ENCODE measurements around the gene LAMP5.
A peak's percentile ranks its signal among the peaks of the same experiment; 100 is the strongest.

LAMP5 gene

DNA sequence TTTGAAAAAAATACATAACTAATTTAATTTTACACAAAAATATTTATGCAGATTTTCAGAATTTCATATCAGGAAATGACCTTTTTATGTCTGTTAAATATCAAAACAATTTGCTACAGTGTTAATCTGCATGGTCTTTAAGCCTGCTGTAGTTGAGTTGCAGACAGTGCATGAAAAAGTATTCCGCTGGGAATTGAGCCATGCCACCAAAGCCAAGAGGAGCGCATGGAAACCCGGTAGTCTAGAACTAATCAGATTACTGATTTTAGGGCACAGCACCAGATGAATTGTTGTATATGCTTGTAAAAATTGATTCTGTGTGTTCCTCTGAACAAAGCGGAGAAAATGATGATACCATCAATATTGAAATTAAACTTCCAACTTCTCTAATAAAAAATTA lies 34.3 kb upstream of the LAMP5 start:
- TF ChIP-seq EZH2phosphoT487 (IDR thresholded peaks at IDR 0.05; ENCODE audit: borderline replicate concordance) = no peak
- TF ChIP-seq, protein P1, sequence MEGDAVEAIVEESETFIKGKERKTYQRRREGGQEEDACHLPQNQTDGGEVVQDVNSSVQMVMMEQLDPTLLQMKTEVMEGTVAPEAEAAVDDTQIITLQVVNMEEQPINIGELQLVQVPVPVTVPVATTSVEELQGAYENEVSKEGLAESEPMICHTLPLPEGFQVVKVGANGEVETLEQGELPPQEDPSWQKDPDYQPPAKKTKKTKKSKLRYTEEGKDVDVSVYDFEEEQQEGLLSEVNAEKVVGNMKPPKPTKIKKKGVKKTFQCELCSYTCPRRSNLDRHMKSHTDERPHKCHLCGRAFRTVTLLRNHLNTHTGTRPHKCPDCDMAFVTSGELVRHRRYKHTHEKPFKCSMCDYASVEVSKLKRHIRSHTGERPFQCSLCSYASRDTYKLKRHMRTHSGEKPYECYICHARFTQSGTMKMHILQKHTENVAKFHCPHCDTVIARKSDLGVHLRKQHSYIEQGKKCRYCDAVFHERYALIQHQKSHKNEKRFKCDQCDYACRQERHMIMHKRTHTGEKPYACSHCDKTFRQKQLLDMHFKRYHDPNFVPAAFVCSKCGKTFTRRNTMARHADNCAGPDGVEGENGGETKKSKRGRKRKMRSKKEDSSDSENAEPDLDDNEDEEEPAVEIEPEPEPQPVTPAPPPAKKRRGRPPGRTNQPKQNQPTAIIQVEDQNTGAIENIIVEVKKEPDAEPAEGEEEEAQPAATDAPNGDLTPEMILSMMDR (conservative IDR thresholded peaks at IDR 0.05; ENCODE audit: low read length) = no peak
- Histone ChIP-seq H2AFZ (ENCODE audit: low read length) (no peak overlapping the region), H3K9ac (ENCODE audit: low read depth, low read length, poor library complexity, severe bottlenecking) (no peak overlapping the region), H3K79me2 (ENCODE audit: insufficient read depth, low read length) (no peaks in the 10 kb centered on the region), H3K4me1 (ENCODE audit: insufficient read depth, low read length, poor library complexity, severe bottlenecking) (peaks cover 17% of the 10 kb centered on the region), H3K9me3 (ENCODE audit: insufficient read depth, low read depth, low read length) (no peaks in the 10 kb centered on the region), H3K27me3 (ENCODE audit: insufficient read depth, low read length, poor library complexity, severe bottlenecking) (no peaks in the 10 kb centered on the region), H3K9me2 (replicated peaks; ENCODE audit: low read depth, low read length) (no peaks in the 10 kb centered on the region), H3K36me3 (ENCODE audit: insufficient read depth, low read length) (no peaks in the 10 kb centered on the region), H4K20me1 (ENCODE audit: insufficient read depth, low read length, poor library complexity, severe bottlenecking) (no peaks in the 10 kb centered on the region), H3K4me3 (ENCODE audit: low read length, poor library complexity, severe bottlenecking) (no peak overlapping the region), H3F3A (ENCODE audit: low read depth) (no peaks in the 10 kb centered on the region), H3K4me2 (ENCODE audit: low read depth, low read length, poor library complexity, severe bottlenecking) (no peak overlapping the region)

DNA sequence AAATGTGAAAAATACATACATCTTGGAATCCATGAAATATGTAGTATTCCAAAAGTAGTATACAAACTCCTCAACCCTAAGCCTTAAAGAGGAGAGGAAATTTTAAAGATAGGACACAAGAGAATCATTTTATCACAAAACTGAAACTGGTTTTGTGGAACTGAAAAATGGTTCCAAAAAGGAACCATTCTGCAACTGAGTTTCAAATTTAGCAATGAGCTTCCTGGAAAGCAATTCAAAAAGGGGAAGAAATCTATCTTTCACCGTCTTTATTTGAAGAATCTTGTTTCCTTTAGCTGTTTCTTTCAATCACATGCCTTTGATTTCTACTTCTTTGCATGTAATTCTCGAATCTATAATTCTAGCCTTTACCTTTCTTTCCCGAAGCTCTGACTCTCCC lies 32.2 kb upstream of the LAMP5 start:
- Histone ChIP-seq H3K4me2 (ENCODE audit: low read depth, low read length, poor library complexity, severe bottlenecking) (no peak overlapping the region), H3F3A (ENCODE audit: low read depth) (no peaks in the 10 kb centered on the region), H3K4me3 (ENCODE audit: low read length, poor library complexity, severe bottlenecking) (no peak overlapping the region), H3K27me3 (ENCODE audit: insufficient read depth, low read length, poor library complexity, severe bottlenecking) (no peaks in the 10 kb centered on the region), H3K4me1 (ENCODE audit: insufficient read depth, low read length, poor library complexity, severe bottlenecking) (peaks cover 26% of the 10 kb centered on the region), H3K9me3 (ENCODE audit: insufficient read depth, low read depth, low read length) (no peaks in the 10 kb centered on the region), H3K9me2 (replicated peaks; ENCODE audit: low read depth, low read length) (no peaks in the 10 kb centered on the region), H2AFZ (ENCODE audit: low read length) (no peak overlapping the region), H4K20me1 (ENCODE audit: insufficient read depth, low read length, poor library complexity, severe bottlenecking) (no peaks in the 10 kb centered on the region), H3K79me2 (ENCODE audit: insufficient read depth, low read length) (no peaks in the 10 kb centered on the region), H3K9ac (ENCODE audit: low read depth, low read length, poor library complexity, severe bottlenecking) (no peak overlapping the region), H3K36me3 (ENCODE audit: insufficient read depth, low read length) (no peaks in the 10 kb centered on the region)
- TF ChIP-seq, protein P1 (conservative IDR thresholded peaks at IDR 0.05; ENCODE audit: low read length) = no peak
- TF ChIP-seq EZH2phosphoT487 (IDR thresholded peaks at IDR 0.05; ENCODE audit: borderline replicate concordance) = no peak

DNA sequence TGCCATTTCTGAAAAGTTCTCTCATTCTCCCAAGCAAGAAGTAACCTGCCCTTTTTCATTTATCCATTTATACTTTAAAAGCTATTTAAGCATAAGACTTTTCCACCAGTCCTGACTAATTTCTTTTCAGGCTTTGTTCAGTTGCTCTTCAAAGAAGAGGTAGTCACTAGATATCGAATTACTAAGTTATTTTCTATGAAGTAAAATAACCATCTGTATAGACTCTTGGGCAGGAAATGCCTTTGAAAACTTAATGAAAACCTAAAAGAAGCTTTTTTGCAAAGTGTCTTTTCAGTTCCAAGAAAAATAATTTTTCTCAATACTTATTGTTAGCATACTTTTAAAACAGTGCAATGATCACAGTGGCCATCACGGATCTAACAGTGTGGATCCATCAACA lies 31.3 kb upstream of the LAMP5 start:
- no peak overlapping the region for H3K4me3 ChIP-seq (ENCODE audit: low read length, poor library complexity, severe bottlenecking)
- no peaks in the 10 kb centered on the region for H3K27me3 ChIP-seq (ENCODE audit: insufficient read depth, low read length, poor library complexity, severe bottlenecking)
- no peaks in the 10 kb centered on the region for H3F3A ChIP-seq (ENCODE audit: low read depth)
- peaks cover 33% of the 10 kb centered on the region for H3K4me1 ChIP-seq (ENCODE audit: insufficient read depth, low read length, poor library complexity, severe bottlenecking)
- H3K4me2 ChIP-seq (ENCODE audit: low read depth, low read length, poor library complexity, severe bottlenecking) = peak overlapping the region; percentile 2
- H3K9ac ChIP-seq (ENCODE audit: low read depth, low read length, poor library complexity, severe bottlenecking) = no peak overlapping the region
- H2AFZ ChIP-seq (ENCODE audit: low read length) = no peak overlapping the region
- TF ChIP-seq EZH2phosphoT487 (IDR thresholded peaks at IDR 0.05; ENCODE audit: borderline replicate concordance) = no peak
- TF ChIP-seq, protein P1 (conservative IDR thresholded peaks at IDR 0.05; ENCODE audit: low read length) = no peak
- no peaks in the 10 kb centered on the region for H4K20me1 ChIP-seq (ENCODE audit: insufficient read depth, low read length, poor library complexity, severe bottlenecking)
- no peaks in the 10 kb centered on the region for H3K36me3 ChIP-seq (ENCODE audit: insufficient read depth, low read length)
- no peaks in the 10 kb centered on the region for H3K79me2 ChIP-seq (ENCODE audit: insufficient read depth, low read length)
- no peaks in the 10 kb centered on the region for H3K9me2 ChIP-seq (replicated peaks; ENCODE audit: low read depth, low read length)
- no peaks in the 10 kb centered on the region for H3K9me3 ChIP-seq (ENCODE audit: insufficient read depth, low read depth, low read length)
